RWPE2 (cell line): Measurements from ENCODE around the gene RNF220.

Experiments
- ATAC-seq: fragments of 200-7000 bp; cut with Tn5 transposase; 3 replicates; pipeline ENCODE4 v1.9.1; 2021; ENCODE audit warnings: low read depth
- DNase-seq: peaks from one replicate; pipeline ENCODE4 v3.0.0-alpha.2; 2020; ENCODE audit warnings: low spot score
- H3K27ac ChIP-seq: fragments of 450-650 bp; 2 replicates; pipeline ENCODE4 v1.5.1; 2017; ENCODE audit warnings: mild to moderate bottlenecking; ENCODE audit not compliant: poor library complexity, severe bottlenecking
- H3K27me3 ChIP-seq: fragments of 250-450 bp; sonication (Bioruptor Pico); 2 replicates; pipeline ENCODE4 v1.5.1; 2021; ENCODE audit warnings: mild to moderate bottlenecking, moderate library complexity; ENCODE audit not compliant: insufficient read depth, poor library complexity, severe bottlenecking
- H3K36me3 ChIP-seq: fragments of 250-450 bp; sonication (Bioruptor Pico); 2 replicates; pipeline ENCODE4 v1.5.1; 2020; ENCODE audit warnings: low read depth, mild to moderate bottlenecking, moderate library complexity
- H3K4me1 ChIP-seq: fragments of 250-450 bp; sonication (Bioruptor Pico); 2 replicates; pipeline ENCODE4 v1.5.1; 2021; ENCODE audit warnings: mild to moderate bottlenecking, moderate library complexity; ENCODE audit not compliant: insufficient read depth, poor library complexity, severe bottlenecking
- H3K4me3 ChIP-seq: fragments of 250-450 bp; sonication (Bioruptor Pico); 2 replicates; pipeline ENCODE4 v1.5.1; 2021; ENCODE audit warnings: mild to moderate bottlenecking, moderate library complexity; ENCODE audit not compliant: severe bottlenecking
- H3K9me3 ChIP-seq: fragments of 250-450 bp; sonication (Bioruptor Pico); 2 replicates; pipeline ENCODE4 v1.5.1; 2021; ENCODE audit warnings: mild to moderate bottlenecking, moderate library complexity; ENCODE audit not compliant: severe bottlenecking
- CTCF ChIP-seq: fragments of 450-650 bp; IDR thresholded peaks from one replicate; pipeline ENCODE4 v1.5.1; 2017; ENCODE audit warnings: mild to moderate bottlenecking, moderate library complexity; ENCODE audit not compliant: poor library complexity, severe bottlenecking

Gene RNF220

GRCh38 chr1:44421446-44421884 is 16.4 kb downstream of the RNF220 start:
- ATAC-seq (no peak), DNase-seq (no peak)
- Histone ChIP-seq H3K36me3 (no peaks in the 10 kb centered on the region), H3K4me3 (no peak overlapping the region), H3K9me3 (no peaks in the 10 kb centered on the region), H3K27ac (no peak overlapping the region), H3K4me1 (peaks cover 9% of the 10 kb centered on the region), H3K27me3 (peaks cover 46% of the 10 kb centered on the region)
- TF ChIP-seq CTCF: no peak

- DNase-seq: no peak
- H3K27me3 ChIP-seq: peaks cover 39% of the 10 kb centered on the region
- no peak overlapping the region for H3K4me3 ChIP-seq
- ATAC-seq: no peak
- no peaks in the 10 kb centered on the region for H3K9me3 ChIP-seq
- H3K4me1 ChIP-seq: peaks cover 9% of the 10 kb centered on the region
- TF ChIP-seq CTCF: no peak
- no peaks in the 10 kb centered on the region for H3K36me3 ChIP-seq
- H3K27ac ChIP-seq: no peak overlapping the region
Measured at GRCh38 chr1:44422161-44422560, 17.1 kb downstream of the RNF220 start.

- peaks cover 35% of the 10 kb centered on the region for H3K27me3 ChIP-seq
- H3K27ac ChIP-seq: no peak overlapping the region
- DNase-seq: no peak
- no peak overlapping the region for H3K4me3 ChIP-seq
- peaks cover 9% of the 10 kb centered on the region for H3K4me1 ChIP-seq
- H3K36me3 ChIP-seq: no peaks in the 10 kb centered on the region
- no peaks in the 10 kb centered on the region for H3K9me3 ChIP-seq
- peak; percentile 84 for ATAC-seq
- TF ChIP-seq CTCF: no peak
Measured at GRCh38 chr1:44423591-44424537, 18.8 kb downstream of the RNF220 start.

- H3K4me1 ChIP-seq: peaks cover 9% of the 10 kb centered on the region
- no peaks in the 10 kb centered on the region for H3K9me3 ChIP-seq
- no peak overlapping the region for H3K4me3 ChIP-seq
- no peak overlapping the region for H3K27ac ChIP-seq
- ATAC-seq: no peak
- H3K27me3 ChIP-seq: peaks cover 31% of the 10 kb centered on the region
- DNase-seq: no peak
- TF ChIP-seq CTCF: no peak
- H3K36me3 ChIP-seq: no peaks in the 10 kb centered on the region
Measured at GRCh38 chr1:44424747-44425146, 19.7 kb downstream of the RNF220 start.
